Stimulated activated CD4-positive, alpha-beta T cell treated with anti-CD3 and anti-CD28 coated beads, Interleukin-1b, Interleukin-23, amount 100 ng/mL, for 24 hours (primary cell): ENCODE measurements around the gene IL31.
A peak's percentile ranks its signal among the peaks of the same experiment; 100 is the strongest.
"Not testable (repeated sequence)": the region's sequence is repeated elsewhere in the genome, so short reads cannot be mapped to it uniquely, and the experiment has no call there.

ENCODE experiments used
- DNase-seq, 4 experiments: peaks; one replicate each; pipeline ENCODE4 v3.0.0-alpha.2; 2020; ENCODE audit warnings: low read depth in 4 of 4, low spot score in 1 of 4

IL31 gene

GRCh38 chr12:122192441-122192840 is 18.4 kb upstream of the IL31 start:
- no peak for DNase-seq

- peak in 3 of 4 experiments; percentile 36 to 54 (median 39) for DNase-seq
These were observed 17.0 kb upstream of the IL31 start for GRCh38 chr12:122190842-122191668.

- DNase-seq, result no peak
These were observed 15.8 kb upstream of the IL31 start for GRCh38 chr12:122189626-122190475.

GRCh38 chr12:122187466-122187865 is 13.4 kb upstream of the IL31 start:
- DNase-seq, result no peak

- no peak for DNase-seq
These were observed 11.6 kb upstream of the IL31 start for GRCh38 chr12:122185494-122186082.

- no peak for DNase-seq
These were observed 11.1 kb upstream of the IL31 start for GRCh38 chr12:122185079-122185478.

GRCh38 chr12:122184517-122184916 is 10.5 kb upstream of the IL31 start:
- no peak for DNase-seq

- no peak for DNase-seq
These were observed 9.5 kb upstream of the IL31 start for GRCh38 chr12:122183588-122183940.

- no peak for DNase-seq
These were observed 9.0 kb upstream of the IL31 start, which contains the start of gene LRRC43 for GRCh38 chr12:122182887-122183587. Gene LRRC43 (plus strand): TSS chr12:122183123. CDS start chr12:122183145, 22 bp downstream.

GRCh38 chr12:122176473-122176872 is 2.5 kb upstream of the IL31 start:
- not testable (repeated sequence) for DNase-seq

- DNase-seq, result no peak
These were observed 1.6 kb downstream of the IL31 start for GRCh38 chr12:122172262-122172939.

GRCh38 chr12:122171399-122171798 is 2.6 kb downstream of the IL31 start:
- no peak for DNase-seq

GRCh38 chr12:122168492-122168891 is 5.5 kb downstream of the IL31 start:
- DNase-seq, result no peak

- no peak for DNase-seq
These were observed 6.6 kb downstream of the IL31 start for GRCh38 chr12:122167356-122167925.

GRCh38 chr12:122166422-122167349 is 7.3 kb downstream of the IL31 start:
- peak in 2 of 4 experiments; percentile 14 to 36 for DNase-seq

- DNase-seq, result no peak
These were observed 11.0 kb downstream of the IL31 start for GRCh38 chr12:122162976-122163375.

- no peak for DNase-seq
These were observed 12.3 kb downstream of the IL31 start for GRCh38 chr12:122161682-122162081.

- no peak for DNase-seq
These were observed 13.3 kb downstream of the IL31 start for GRCh38 chr12:122160761-122161160.

- DNase-seq, result no peak
These were observed 14.1 kb downstream of the IL31 start for GRCh38 chr12:122159882-122160281.
